PC-9 (cell line): Measurements from ENCODE around the gene MACROD2.

Experiments used
- CTCF ChIP-seq: fragments of 200-600 bp; sonication (generic); conservative IDR thresholded peaks from 2 replicates; pipeline ENCODE4 v1.6.1; 2017; ENCODE audit warnings: mixed run types, antibody characterized with exemption, mild to moderate bottlenecking, moderate library complexity
- EZH2 ChIP-seq: fragments of 200-600 bp; sonication (generic); IDR thresholded peaks from 2 replicates; pipeline ENCODE4 v1.8.0; 2017; ENCODE audit warnings: antibody characterized with exemption, low read depth

GRCh38 chr20:14698125-14698524, 702.8 kb downstream of the MACROD2 start:
- TF ChIP-seq CTCF, result no peak
- TF ChIP-seq EZH2, result no peak
